IMR-90 (cell line): ENCODE measurements around the gene LPCAT2. TPM values are rescaled to one million over a fixed set of nuclear protein-coding genes. Genes with fewer than 3 reads are reported as not detected.

Experiments
- ATAC-seq: fragments of 200-7000 bp; cut with Tn5 transposase; 2 replicates; pipeline ENCODE4 v1.9.1; 2020; ENCODE audit warnings: low read depth, mild to moderate bottlenecking, moderate library complexity
- BruUV-seq: library from RNA; stranded (reverse); fragments of 400-500 nt; replicated peaks from 2 replicates; lab custom pipeline; 2021; lab: Mats Ljungman, UMichigan
- CTCF ChIA-PET: fragments of 300-600 bp; formaldehyde crosslinking; extraction: SDS; loops from one replicate; lab custom pipeline; 2021; ENCODE audit warnings: antibody characterized with exemption; lab: Yijun Ruan, JAX
- POLR2A ChIA-PET: fragments of 300-600 bp; sonication (Branson Sonifier 250); formaldehyde crosslinking; loops from one replicate; lab custom pipeline; 2022; ENCODE audit warnings: antibody characterized with exemption; ENCODE audit not compliant: unreplicated experiment; lab: Charles Lee
- DNase-seq: peaks from one replicate; pipeline ENCODE4 v3.0.0; 2013
- H2AFZ ChIP-seq: replicated peaks from 2 replicates; pipeline ENCODE3; 2013; ENCODE audit warnings: low read length, mild to moderate bottlenecking; ENCODE audit not compliant: poor library complexity
- H2AK5ac ChIP-seq: 2 replicates; pipeline ENCODE4 v1.6.1; 2013; ENCODE audit warnings: low read depth, low read length, inconsistent platforms
- H2AK9ac ChIP-seq: replicated peaks from 2 replicates; pipeline ENCODE3; 2013; ENCODE audit warnings: mild to moderate bottlenecking, low read depth, low read length, moderate library complexity; ENCODE audit not compliant: poor library complexity
- H2BK120ac ChIP-seq: 2 replicates; pipeline ENCODE4 v1.6.1; 2013; ENCODE audit warnings: low read depth, low read length, inconsistent platforms
- H2BK15ac ChIP-seq: 3 replicates; pipeline ENCODE4 v1.6.1; 2013; ENCODE audit warnings: low read depth, low read length, inconsistent platforms
- H2BK20ac ChIP-seq: 2 replicates; pipeline ENCODE4 v1.6.1; 2013; ENCODE audit warnings: low read depth, mild to moderate bottlenecking, inconsistent platforms, low read length, moderate library complexity
- H2BK5ac ChIP-seq: 2 replicates; pipeline ENCODE4 v1.6.1; 2013; ENCODE audit warnings: mild to moderate bottlenecking, low read depth, low read length, inconsistent platforms; ENCODE audit not compliant: poor library complexity, severe bottlenecking
- H3K14ac ChIP-seq: replicated peaks from 2 replicates; pipeline ENCODE4 v1.6.1; 2013; ENCODE audit warnings: low read depth, low read length, inconsistent platforms
- H3K18ac ChIP-seq: 2 replicates; pipeline ENCODE4 v1.6.1; 2013; ENCODE audit warnings: low read depth, low read length, control low read depth
- H3K23ac ChIP-seq: 2 replicates; pipeline ENCODE4 v1.6.1; 2013; ENCODE audit warnings: low read depth, low read length, inconsistent platforms
- H3K27ac ChIP-seq: 2 replicates; pipeline ENCODE4 v1.5.1; 2013; ENCODE audit warnings: mild to moderate bottlenecking, control low read depth, low read length; ENCODE audit not compliant: insufficient read depth
- H3K27me3 ChIP-seq: 2 replicates; pipeline ENCODE4 v1.6.1; 2013; ENCODE audit warnings: low read length; ENCODE audit not compliant: control insufficient read depth, insufficient read depth
- H3K36me3 ChIP-seq: 2 replicates; pipeline ENCODE4 v1.6.1; 2013; ENCODE audit warnings: low read length, mixed read lengths; ENCODE audit not compliant: control insufficient read depth, insufficient read depth
- H3K4ac ChIP-seq: 2 replicates; pipeline ENCODE4 v1.6.1; 2013; ENCODE audit warnings: low read depth, low read length, inconsistent platforms
- H3K4me1 ChIP-seq: 2 replicates; pipeline ENCODE4 v1.6.1; 2013; ENCODE audit warnings: low read length, mixed read lengths; ENCODE audit not compliant: control insufficient read depth, insufficient read depth
- H3K4me2 ChIP-seq: 2 replicates; pipeline ENCODE4 v1.6.1; 2013; ENCODE audit warnings: low read depth, mild to moderate bottlenecking, control low read depth, low read length, moderate library complexity
- H3K4me3 ChIP-seq: 2 replicates; pipeline ENCODE4 v1.5.1; 2013; ENCODE audit warnings: low read depth, mild to moderate bottlenecking, control low read depth, low read length, moderate library complexity; ENCODE audit not compliant: insufficient read depth
- H3K56ac ChIP-seq: 2 replicates; pipeline ENCODE4 v1.6.1; 2013; ENCODE audit warnings: low read length, inconsistent platforms; ENCODE audit not compliant: insufficient read depth; ENCODE audit errors: extremely low read depth
- H3K79me1 ChIP-seq, 2 experiments: 2 replicates each; pipeline ENCODE4 v1.6.1; 2013; ENCODE audit warnings: low read length in 2 of 2, inconsistent platforms in 1 of 2, low read depth in 1 of 2
- H3K9ac ChIP-seq: 2 replicates; pipeline ENCODE4 v1.6.1; 2013; ENCODE audit warnings: low read depth, low read length, control low read depth
- H3K9me1 ChIP-seq: 2 replicates; pipeline ENCODE4 v1.6.1; 2013; ENCODE audit warnings: low read length, inconsistent platforms; ENCODE audit not compliant: insufficient read depth
- H3K9me3 ChIP-seq: 2 replicates; pipeline ENCODE4 v1.6.1; 2013; ENCODE audit warnings: low read length; ENCODE audit not compliant: control insufficient read depth, insufficient read depth
- H4K20me1 ChIP-seq: 2 replicates; pipeline ENCODE4 v1.6.1; 2013; ENCODE audit warnings: low read length, inconsistent platforms; ENCODE audit not compliant: insufficient read depth
- H4K5ac ChIP-seq: 2 replicates; pipeline ENCODE4 v1.6.1; 2013; ENCODE audit warnings: mild to moderate bottlenecking, low read depth, low read length, control low read depth
- H4K8ac ChIP-seq, 2 experiments: 2 replicates each; pipeline ENCODE4 v1.6.1; 2013; ENCODE audit warnings: low read depth in 2 of 2, low read length in 2 of 2, control low read depth in 1 of 2, inconsistent platforms in 1 of 2
- H4K91ac ChIP-seq: 2 replicates; pipeline ENCODE4 v1.6.1; 2013; ENCODE audit warnings: low read depth, low read length, inconsistent platforms; ENCODE audit not compliant: insufficient read depth
- BHLHE40 ChIP-seq: fragments of 150-350 bp; IDR thresholded peaks from 2 replicates; pipeline ENCODE4 v1.6.1; 2016; ENCODE audit warnings: mild to moderate bottlenecking, low read depth, low read length
- CEBPB ChIP-seq: IDR thresholded peaks from 2 replicates; pipeline ENCODE4 v1.6.1; 2012; ENCODE audit warnings: low read depth, low read length, improper control_type of control experiment
- CHD1 ChIP-seq: IDR thresholded peaks from 2 replicates; pipeline ENCODE4 v1.6.1; 2012; ENCODE audit warnings: low read depth, low read length, improper control_type of control experiment
- FOS ChIP-seq: fragments of 150-350 bp; IDR thresholded peaks from 2 replicates; pipeline ENCODE4 v1.6.1; 2016; ENCODE audit warnings: low read depth, low read length
- MAFK ChIP-seq: IDR thresholded peaks from 2 replicates; pipeline ENCODE4 v1.6.1; 2012; ENCODE audit warnings: low read depth, low read length, improper control_type of control experiment
- MAZ ChIP-seq: IDR thresholded peaks from 2 replicates; pipeline ENCODE4 v1.6.1; 2012; ENCODE audit warnings: low read depth, mild to moderate bottlenecking, low read length, improper control_type of control experiment, moderate library complexity, borderline replicate concordance
- MXI1 ChIP-seq: IDR thresholded peaks from 2 replicates; pipeline ENCODE4 v1.6.1; 2012; ENCODE audit warnings: low read depth, mild to moderate bottlenecking, low read length, moderate library complexity, borderline replicate concordance
- NFE2L2 ChIP-seq: fragments of 150-350 bp; IDR thresholded peaks from 2 replicates; pipeline ENCODE4 v1.6.1; 2016; ENCODE audit warnings: low read depth, mild to moderate bottlenecking, low read length
- POLR2A ChIP-seq: IDR thresholded peaks from 2 replicates; pipeline ENCODE4 v1.6.1; 2012; ENCODE audit warnings: mild to moderate bottlenecking, low read depth, low read length
- RAD21 ChIP-seq: IDR thresholded peaks from 2 replicates; pipeline ENCODE4 v1.6.1; 2012; ENCODE audit warnings: low read length, improper control_type of control experiment
- RCOR1 ChIP-seq: IDR thresholded peaks from 2 replicates; pipeline ENCODE4 v1.6.1; 2012; ENCODE audit warnings: mild to moderate bottlenecking, low read length, improper control_type of control experiment; ENCODE audit not compliant: insufficient replicate concordance
- RFX5 ChIP-seq: IDR thresholded peaks from 2 replicates; pipeline ENCODE4 v1.8.0; 2012; ENCODE audit warnings: low read depth, mild to moderate bottlenecking, low read length, moderate library complexity
- SMC3 ChIP-seq: fragments of 150-350 bp; IDR thresholded peaks from 2 replicates; pipeline ENCODE4 v1.6.1; 2016; ENCODE audit warnings: low read depth, mild to moderate bottlenecking, antibody characterized with exemption, low read length, moderate library complexity
- WGBS, 2 experiments: methylation state at CpG; one replicate each; pipeline versions ENCODE4 v1.1.5 to v1.1.7; 2013; ENCODE audit warnings: missing lambda C conversion rate in 2 of 2; ENCODE audit not compliant: insufficient read length in 1 of 2; ENCODE audit errors: extremely low coverage in 2 of 2; 5-methylcytosine and 5-hydroxymethylcytosine counted together
- dilution Hi-C: fragments of 300-500 bp; cut with HindIII; formaldehyde crosslinking; loops from one replicate; pipeline ENCODE4 v1.14.3; 2018; ENCODE audit warnings: low sequenced_read_pairs; ENCODE audit not compliant: unreplicated experiment
- in situ Hi-C: fragments of 300-500 bp; cut with MboI; formaldehyde crosslinking; loops from 3 replicates; pipeline ENCODE4 v1.14.3; 2019; ENCODE audit warnings: low sequenced_read_pairs, inconsistent platforms, mixed read lengths
- intact Hi-C: fragments of 100-400 bp; cut with micrococcal nuclease; formaldehyde crosslinking; loops from 2 replicates; pipeline ENCODE4 v1.10.0; 2022
- polyA plus RNA-seq, 3 experiments: library from polyadenylated mRNA; depleted of rRNA; stranded (reverse); fragments of >200 nt; gene quantifications; 2 replicates each; pipeline ENCODE4 v1.2.3, GENCODE V29; 2012; ENCODE audit warnings: low replicate concordance in 1 of 3
- total RNA-seq: library from RNA; depleted of rRNA; stranded (reverse); fragments of >200 nt; gene quantifications from 2 replicates; pipeline ENCODE4 v1.2.3, GENCODE V29; 2012
- TF ChIP-seq, protein P1 (sequence below): fragments of 150-350 bp; IDR thresholded peaks from 2 replicates; pipeline ENCODE4 v1.6.1; 2016; ENCODE audit warnings: low read depth, mild to moderate bottlenecking, low read length, moderate library complexity, borderline replicate concordance
- TF ChIP-seq, protein P2 (sequence below): conservative IDR thresholded peaks from 2 replicates; pipeline ENCODE4 v1.5.1; 2012; ENCODE audit warnings: mild to moderate bottlenecking, low read depth, low read length, improper control_type of control experiment
- TF ChIP-seq, protein P3 (sequence below): fragments of 150-350 bp; IDR thresholded peaks from 2 replicates; pipeline ENCODE4 v1.6.1; 2017; ENCODE audit warnings: mild to moderate bottlenecking, antibody characterized with exemption, low read length, low read depth

Gene LPCAT2
- total and polyA plus RNA-seq, 2 of the 4 experiments (the other 2 are of a cell fraction), result 8.6 to 8.7 TPM

DNA sequence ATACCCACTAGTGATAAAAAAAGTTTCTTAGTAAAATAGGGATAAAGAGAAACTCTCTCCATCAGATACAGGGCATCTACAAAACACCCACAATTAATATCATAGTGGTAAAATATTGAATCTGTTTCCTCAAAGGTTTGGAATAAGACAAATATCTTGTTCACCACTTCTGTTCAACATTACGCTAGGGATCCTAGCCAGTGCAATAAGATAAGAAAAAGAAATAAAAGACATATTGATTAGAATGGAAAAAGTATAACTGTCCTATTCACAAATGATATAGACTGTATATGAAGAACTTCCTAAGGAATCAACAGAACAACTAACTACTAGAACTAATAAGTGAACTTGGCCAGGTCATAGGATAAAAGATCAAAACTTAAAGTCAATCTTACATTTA, 12.9 kb downstream of the LPCAT2 start:
- H3K14ac ChIP-seq, result no peak overlapping the region
- ChIA-PET POLR2A (no interaction called here), CTCF (no interaction called here)
- no peaks in the 10 kb centered on the region for H4K20me1 ChIP-seq
- no CpG with 5 or more reads among the region's 1 CpG for WGBS, 2 experiments
- H3K36me3 ChIP-seq, result no peaks in the 10 kb centered on the region
- no peak overlapping the region for H2BK120ac ChIP-seq
- no peak overlapping the region for H2AK9ac ChIP-seq
- H3K79me1 ChIP-seq, result no peaks in the 10 kb centered on the region
- no peak for ATAC-seq
- in situ Hi-C loops, result no loop called here
- no peak overlapping the region for H3K9ac ChIP-seq
- H2AFZ ChIP-seq, result no peak overlapping the region
- H3K23ac ChIP-seq, result no peak overlapping the region
- no peaks in the 10 kb centered on the region for H3K9me3 ChIP-seq
- H3K27ac ChIP-seq, result no peak overlapping the region
- no peak overlapping the region for H3K4me2 ChIP-seq
- H3K4ac ChIP-seq, result no peak overlapping the region
- H3K4me1 ChIP-seq, result no peaks in the 10 kb centered on the region
- no peak overlapping the region for H2BK20ac ChIP-seq
- H3K9me1 ChIP-seq, result no peaks in the 10 kb centered on the region
- no peak for DNase-seq
- H2AK5ac ChIP-seq, result no peak overlapping the region
- dilution Hi-C loops, result no loop called here
- no peak overlapping the region for H4K5ac ChIP-seq
- no peak overlapping the region for H4K8ac ChIP-seq
- no peaks in the 10 kb centered on the region for H3K27me3 ChIP-seq
- no TSS peak for BruUV-seq
- H2BK5ac ChIP-seq, result no peak overlapping the region
- intact Hi-C loops, result no loop called here
- TF ChIP-seq RCOR1 (no peak), CHD1 (no peak), NFE2L2 (no peak), CEBPB (no peak), RAD21 (no peak), BHLHE40 (no peak), FOS (no peak), MXI1 (no peak), POLR2A (no peak), SMC3 (no peak), MAFK (no peak), RFX5 (no peak), MAZ (no peak)
- TF ChIP-seq, protein P1, sequence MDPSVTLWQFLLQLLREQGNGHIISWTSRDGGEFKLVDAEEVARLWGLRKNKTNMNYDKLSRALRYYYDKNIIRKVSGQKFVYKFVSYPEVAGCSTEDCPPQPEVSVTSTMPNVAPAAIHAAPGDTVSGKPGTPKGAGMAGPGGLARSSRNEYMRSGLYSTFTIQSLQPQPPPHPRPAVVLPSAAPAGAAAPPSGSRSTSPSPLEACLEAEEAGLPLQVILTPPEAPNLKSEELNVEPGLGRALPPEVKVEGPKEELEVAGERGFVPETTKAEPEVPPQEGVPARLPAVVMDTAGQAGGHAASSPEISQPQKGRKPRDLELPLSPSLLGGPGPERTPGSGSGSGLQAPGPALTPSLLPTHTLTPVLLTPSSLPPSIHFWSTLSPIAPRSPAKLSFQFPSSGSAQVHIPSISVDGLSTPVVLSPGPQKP, result no peak
- TF ChIP-seq, protein P2, sequence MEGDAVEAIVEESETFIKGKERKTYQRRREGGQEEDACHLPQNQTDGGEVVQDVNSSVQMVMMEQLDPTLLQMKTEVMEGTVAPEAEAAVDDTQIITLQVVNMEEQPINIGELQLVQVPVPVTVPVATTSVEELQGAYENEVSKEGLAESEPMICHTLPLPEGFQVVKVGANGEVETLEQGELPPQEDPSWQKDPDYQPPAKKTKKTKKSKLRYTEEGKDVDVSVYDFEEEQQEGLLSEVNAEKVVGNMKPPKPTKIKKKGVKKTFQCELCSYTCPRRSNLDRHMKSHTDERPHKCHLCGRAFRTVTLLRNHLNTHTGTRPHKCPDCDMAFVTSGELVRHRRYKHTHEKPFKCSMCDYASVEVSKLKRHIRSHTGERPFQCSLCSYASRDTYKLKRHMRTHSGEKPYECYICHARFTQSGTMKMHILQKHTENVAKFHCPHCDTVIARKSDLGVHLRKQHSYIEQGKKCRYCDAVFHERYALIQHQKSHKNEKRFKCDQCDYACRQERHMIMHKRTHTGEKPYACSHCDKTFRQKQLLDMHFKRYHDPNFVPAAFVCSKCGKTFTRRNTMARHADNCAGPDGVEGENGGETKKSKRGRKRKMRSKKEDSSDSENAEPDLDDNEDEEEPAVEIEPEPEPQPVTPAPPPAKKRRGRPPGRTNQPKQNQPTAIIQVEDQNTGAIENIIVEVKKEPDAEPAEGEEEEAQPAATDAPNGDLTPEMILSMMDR, result no peak
- TF ChIP-seq, protein P3, sequence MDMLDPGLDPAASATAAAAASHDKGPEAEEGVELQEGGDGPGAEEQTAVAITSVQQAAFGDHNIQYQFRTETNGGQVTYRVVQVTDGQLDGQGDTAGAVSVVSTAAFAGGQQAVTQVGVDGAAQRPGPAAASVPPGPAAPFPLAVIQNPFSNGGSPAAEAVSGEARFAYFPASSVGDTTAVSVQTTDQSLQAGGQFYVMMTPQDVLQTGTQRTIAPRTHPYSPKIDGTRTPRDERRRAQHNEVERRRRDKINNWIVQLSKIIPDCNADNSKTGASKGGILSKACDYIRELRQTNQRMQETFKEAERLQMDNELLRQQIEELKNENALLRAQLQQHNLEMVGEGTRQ, result no peak
- H3K18ac ChIP-seq, result no peak overlapping the region
- no peak overlapping the region for H4K91ac ChIP-seq
- H3K4me3 ChIP-seq, result no peak overlapping the region
- no peak overlapping the region for H3K56ac ChIP-seq
- H2BK15ac ChIP-seq, result no peak overlapping the region
